Measurements from ENCODE around the gene POLR3GL. TPM values are rescaled to one million over a fixed set of nuclear protein-coding genes. Genes with fewer than 3 reads are reported as not detected.

POLR3GL gene
- total and polyA plus RNA-seq, 2 experiments from 2014 or later, result 3.1 to 9.5 TPM

DNA sequence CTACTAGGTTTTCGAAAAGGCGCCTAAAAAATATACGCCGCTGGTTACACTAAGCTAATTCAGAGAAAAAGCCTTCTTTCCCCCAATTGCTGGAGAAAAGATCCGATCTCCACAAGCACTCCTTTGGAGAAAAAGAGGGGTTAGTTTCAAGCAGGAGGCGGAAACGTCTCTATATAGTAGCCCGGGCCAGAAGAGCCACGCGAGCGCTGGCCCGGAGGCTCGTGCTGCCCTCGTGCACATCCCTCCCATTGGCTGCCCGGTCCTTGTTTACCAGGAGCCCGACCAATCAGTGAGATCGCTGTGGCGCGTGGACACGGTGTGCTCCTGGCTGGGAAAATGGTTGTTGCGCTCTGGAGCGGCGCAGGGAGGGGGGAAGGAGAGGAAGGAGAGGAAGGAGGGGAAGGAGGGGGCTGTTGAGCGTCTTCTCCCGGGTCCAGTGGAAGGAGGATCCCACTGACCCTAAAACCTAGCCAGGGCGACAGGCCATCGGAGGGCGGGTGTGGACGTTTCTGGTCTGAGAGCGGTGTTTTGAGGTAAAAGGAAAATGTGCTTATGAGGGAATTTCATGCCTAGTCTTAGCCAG lies 32.0 kb downstream of the POLR3GL start, which contains the start of gene TXNIP (continued):
- TF ChIP-seq, protein P1, sequence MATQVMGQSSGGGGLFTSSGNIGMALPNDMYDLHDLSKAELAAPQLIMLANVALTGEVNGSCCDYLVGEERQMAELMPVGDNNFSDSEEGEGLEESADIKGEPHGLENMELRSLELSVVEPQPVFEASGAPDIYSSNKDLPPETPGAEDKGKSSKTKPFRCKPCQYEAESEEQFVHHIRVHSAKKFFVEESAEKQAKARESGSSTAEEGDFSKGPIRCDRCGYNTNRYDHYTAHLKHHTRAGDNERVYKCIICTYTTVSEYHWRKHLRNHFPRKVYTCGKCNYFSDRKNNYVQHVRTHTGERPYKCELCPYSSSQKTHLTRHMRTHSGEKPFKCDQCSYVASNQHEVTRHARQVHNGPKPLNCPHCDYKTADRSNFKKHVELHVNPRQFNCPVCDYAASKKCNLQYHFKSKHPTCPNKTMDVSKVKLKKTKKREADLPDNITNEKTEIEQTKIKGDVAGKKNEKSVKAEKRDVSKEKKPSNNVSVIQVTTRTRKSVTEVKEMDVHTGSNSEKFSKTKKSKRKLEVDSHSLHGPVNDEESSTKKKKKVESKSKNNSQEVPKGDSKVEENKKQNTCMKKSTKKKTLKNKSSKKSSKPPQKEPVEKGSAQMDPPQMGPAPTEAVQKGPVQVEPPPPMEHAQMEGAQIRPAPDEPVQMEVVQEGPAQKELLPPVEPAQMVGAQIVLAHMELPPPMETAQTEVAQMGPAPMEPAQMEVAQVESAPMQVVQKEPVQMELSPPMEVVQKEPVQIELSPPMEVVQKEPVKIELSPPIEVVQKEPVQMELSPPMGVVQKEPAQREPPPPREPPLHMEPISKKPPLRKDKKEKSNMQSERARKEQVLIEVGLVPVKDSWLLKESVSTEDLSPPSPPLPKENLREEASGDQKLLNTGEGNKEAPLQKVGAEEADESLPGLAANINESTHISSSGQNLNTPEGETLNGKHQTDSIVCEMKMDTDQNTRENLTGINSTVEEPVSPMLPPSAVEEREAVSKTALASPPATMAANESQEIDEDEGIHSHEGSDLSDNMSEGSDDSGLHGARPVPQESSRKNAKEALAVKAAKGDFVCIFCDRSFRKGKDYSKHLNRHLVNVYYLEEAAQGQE (IDR thresholded peaks at IDR 0.05; ENCODE audit: unreplicated experiment), result no peak
- TF ChIP-seq, protein P2, sequence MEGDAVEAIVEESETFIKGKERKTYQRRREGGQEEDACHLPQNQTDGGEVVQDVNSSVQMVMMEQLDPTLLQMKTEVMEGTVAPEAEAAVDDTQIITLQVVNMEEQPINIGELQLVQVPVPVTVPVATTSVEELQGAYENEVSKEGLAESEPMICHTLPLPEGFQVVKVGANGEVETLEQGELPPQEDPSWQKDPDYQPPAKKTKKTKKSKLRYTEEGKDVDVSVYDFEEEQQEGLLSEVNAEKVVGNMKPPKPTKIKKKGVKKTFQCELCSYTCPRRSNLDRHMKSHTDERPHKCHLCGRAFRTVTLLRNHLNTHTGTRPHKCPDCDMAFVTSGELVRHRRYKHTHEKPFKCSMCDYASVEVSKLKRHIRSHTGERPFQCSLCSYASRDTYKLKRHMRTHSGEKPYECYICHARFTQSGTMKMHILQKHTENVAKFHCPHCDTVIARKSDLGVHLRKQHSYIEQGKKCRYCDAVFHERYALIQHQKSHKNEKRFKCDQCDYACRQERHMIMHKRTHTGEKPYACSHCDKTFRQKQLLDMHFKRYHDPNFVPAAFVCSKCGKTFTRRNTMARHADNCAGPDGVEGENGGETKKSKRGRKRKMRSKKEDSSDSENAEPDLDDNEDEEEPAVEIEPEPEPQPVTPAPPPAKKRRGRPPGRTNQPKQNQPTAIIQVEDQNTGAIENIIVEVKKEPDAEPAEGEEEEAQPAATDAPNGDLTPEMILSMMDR (conservative IDR thresholded peaks at IDR 0.05; ENCODE audit: low read depth in 2 of 2), result no peak
- TF ChIP-seq NANOG (IDR thresholded peaks at IDR 0.05; ENCODE audit: borderline replicate concordance), result 0 out of 2 replicates have a peak, but pooled peaks have one; percentile 14

DNA sequence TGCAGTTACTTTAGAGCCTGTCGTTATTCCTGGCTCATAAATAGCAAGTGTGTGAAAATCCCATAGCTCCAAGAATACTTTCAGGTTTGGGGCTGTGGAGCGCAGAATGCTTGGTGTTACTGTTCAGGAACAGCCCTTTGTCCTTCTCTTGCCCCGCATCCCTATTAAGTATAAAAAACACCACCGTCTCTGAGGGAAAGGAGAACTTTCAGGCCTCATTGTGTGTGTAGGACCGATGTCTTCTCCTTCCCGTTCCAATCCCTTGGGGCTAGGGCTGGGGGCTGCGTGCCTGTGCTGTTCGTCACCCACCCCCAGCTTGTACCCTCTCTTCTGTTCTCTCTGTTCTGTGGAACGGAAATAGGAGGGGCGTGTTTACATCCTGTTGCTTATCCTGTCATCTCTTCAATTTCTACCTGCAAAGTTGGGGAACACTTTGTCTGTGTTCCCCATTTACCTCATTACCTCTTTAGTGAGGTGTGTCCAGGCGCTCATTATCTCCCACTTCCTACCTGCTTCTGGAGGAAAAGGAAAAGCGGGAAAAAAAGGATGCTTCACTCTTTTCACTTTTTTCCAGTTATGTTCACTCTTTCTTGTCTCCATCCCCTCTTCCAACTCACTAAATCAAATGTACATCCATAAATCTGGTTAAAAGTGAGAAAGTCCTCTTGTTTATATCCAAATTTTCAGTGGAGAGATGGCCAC lies 32.7 kb downstream of the POLR3GL start:
- H3K9me3 Mint-ChIP-seq, result no peaks in the 10 kb centered on the region
- Histone ChIP-seq H4K20me1 (replicated peaks; ENCODE audit: insufficient read depth) (no peaks in the 10 kb centered on the region), H3K4me1 (ENCODE audit: insufficient read depth) (peaks cover 39% of the 10 kb centered on the region), H3K4me3 (peak overlapping the region; percentile 75), H3K36me3 (ENCODE audit: insufficient read depth) (no peaks in the 10 kb centered on the region; the same call in 1 of the 2 replicates), H3K4me2 (peak overlapping the region; percentile 93), H3K9me2 (ENCODE audit: insufficient read depth) (no peaks in the 10 kb centered on the region), H3K27me3 (ENCODE audit: insufficient read depth) (no peaks in the 10 kb centered on the region), H3F3A (replicated peaks; ENCODE audit: low read depth) (peaks cover 5% of the 10 kb centered on the region), H3K27ac (ENCODE audit: low read depth) (peak overlapping the region; percentile 24; the same call in 1 of the 2 replicates), H3K79me2 (replicated peaks; ENCODE audit: insufficient read depth) (peaks cover 18% of the 10 kb centered on the region), H2AFZ (peak overlapping the region; percentile 91)
- ATAC-seq (peak; percentile 22), DNase-seq (ENCODE audit: low spot score) (peak; percentile 38)
- peaks cover 49% of the 10 kb centered on the region for H3K4me1 Mint-ChIP-seq
- peaks cover 9% of the 10 kb centered on the region for H3K27me3 Mint-ChIP-seq (ENCODE audit: insufficient read depth, low read depth, poor library complexity)
- H3K36me3 Mint-ChIP-seq (ENCODE audit: low read depth), result peaks cover 43% of the 10 kb centered on the region
- H3K4me3 Mint-ChIP-seq, result peak overlapping the region; percentile 99
- H3K27ac Mint-ChIP-seq, result peak overlapping the region; percentile 89
- TF ChIP-seq ZNF114 (CRISPR knock-in tag; IDR thresholded peaks at IDR 0.05) (no peak), ETS1 (IDR thresholded peaks at IDR 0.05) (0 out of 2 replicates have a peak, but pooled peaks have one; percentile 1)
